HG02610 (cell line): ENCODE data around the gene ANKRD45.
A peak's percentile ranks its signal among the peaks of the same experiment; 100 is the strongest.
"Not testable (repeated sequence)": the region's sequence is repeated elsewhere in the genome, so short reads cannot be mapped to it uniquely, and the experiment has no call there.

ENCODE experiments used
- ATAC-seq: cut with Tn5 transposase; IDR thresholded peaks from one replicate; pipeline ENCODE4 v1.9.1; 2021; ENCODE audit warnings: mild to moderate bottlenecking, moderate library complexity; ENCODE audit not compliant: unreplicated experiment

Gene ANKRD45, protein sequence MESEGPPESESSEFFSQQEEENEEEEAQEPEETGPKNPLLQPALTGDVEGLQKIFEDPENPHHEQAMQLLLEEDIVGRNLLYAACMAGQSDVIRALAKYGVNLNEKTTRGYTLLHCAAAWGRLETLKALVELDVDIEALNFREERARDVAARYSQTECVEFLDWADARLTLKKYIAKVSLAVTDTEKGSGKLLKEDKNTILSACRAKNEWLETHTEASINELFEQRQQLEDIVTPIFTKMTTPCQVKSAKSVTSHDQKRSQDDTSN

DNA sequence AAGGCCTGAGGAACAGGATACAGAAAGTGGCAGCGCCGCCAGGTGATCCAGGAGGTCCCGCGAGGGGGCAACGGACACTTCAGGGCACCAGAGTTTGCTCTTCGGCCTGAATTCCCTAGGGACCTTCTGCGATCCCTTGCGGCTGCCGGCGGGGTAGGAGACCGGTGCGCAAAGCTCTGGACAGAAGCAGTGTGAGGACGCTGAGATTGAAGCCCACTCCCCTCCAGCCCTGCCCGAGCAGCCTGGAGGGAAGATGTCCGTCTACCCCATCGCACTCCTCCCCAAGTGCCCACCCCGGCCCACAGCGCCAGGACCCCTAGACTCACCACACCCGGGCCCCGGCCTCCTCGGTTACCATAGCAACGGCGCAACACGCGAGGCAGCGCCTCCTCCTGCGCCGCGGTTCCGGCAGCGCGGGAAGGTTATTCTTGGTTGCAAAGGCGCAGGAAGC is at the start of gene ANKRD45:
ANKRD45 (minus strand) TSS at position 361 of the 451 bp plus-strand sequence. CDS start 10,433 bp downstream, outside the sequence.
- ATAC-seq = no peak

- no peak for ATAC-seq
These were observed 47.6 kb upstream of the ANKRD45 start for GRCh38 chr1:173717238-173717637.

GRCh38 chr1:173715538-173715844 is 45.8 kb upstream of the ANKRD45 start:
- no peak for ATAC-seq

DNA sequence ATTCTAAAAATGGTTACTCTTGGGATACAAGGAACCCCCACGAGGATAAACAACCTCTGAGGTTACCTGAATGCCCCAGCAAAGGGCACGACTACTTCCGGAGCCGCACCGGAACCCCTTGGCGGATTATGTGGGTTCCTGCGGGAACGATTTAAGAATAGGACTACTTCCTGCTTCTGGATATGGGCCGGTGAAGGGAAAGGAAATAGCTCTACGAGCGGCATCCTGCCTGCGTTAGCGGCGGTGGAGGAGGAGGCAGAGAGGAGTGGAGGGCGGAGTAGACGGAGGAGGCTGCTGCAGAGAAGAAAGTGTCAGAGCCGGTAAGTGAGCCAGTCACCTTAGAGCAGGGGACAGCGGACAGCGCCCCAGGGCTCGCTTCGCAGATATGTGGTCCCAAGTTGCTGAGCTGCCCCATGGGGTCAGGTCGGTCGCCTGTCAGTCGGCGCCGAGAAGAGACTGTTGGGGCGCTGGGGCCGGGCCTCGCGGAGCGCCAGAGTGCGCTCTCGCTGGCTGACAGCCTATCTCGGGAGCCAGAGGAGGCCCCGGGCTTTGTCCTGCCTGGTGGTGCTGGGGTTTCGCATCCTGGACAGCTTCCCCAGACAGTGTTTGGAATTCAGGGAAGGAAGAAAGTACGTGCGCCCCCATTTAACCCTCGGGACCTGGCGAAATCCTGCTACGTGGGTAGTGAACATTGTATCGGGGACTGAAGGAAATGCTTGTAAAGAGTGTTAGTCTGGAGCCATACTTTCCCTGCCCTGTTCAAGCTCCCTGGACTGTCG is 45.3 kb upstream of the ANKRD45 start, which contains the start of gene KLHL20:
KLHL20 (plus strand) TSS at position 223 of the 779 bp plus-strand sequence. CDS start 1,063 bp downstream, outside the sequence.
- ATAC-seq = peak; percentile 95

- ATAC-seq = no peak
These were observed 44.7 kb upstream of the ANKRD45 start for GRCh38 chr1:173714441-173714758.

GRCh38 chr1:173708787-173709186 is 39.1 kb upstream of the ANKRD45 start:
- no peak for ATAC-seq

- no peak for ATAC-seq
These were observed 35.5 kb upstream of the ANKRD45 start for GRCh38 chr1:173705117-173705516.

GRCh38 chr1:173702736-173703135 is 33.1 kb upstream of the ANKRD45 start:
- ATAC-seq = no peak

DNA sequence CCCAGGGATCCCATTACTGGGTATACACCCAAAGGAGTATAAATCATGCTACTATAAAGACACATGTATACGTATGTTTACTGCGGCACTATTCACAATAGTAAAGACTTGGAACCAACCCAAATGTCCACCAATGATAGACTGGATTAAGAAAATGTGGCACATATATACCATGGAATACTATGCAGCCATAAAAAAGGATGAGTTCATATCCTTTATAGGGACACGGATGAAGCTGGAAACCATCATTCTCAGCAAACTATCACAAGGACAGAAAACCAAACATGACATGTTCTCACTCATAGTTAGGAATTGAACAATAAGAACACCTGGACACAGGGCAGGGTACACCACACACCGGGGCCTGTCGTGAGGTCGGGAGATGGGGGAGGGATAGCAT is 31.6 kb upstream of the ANKRD45 start:
- ATAC-seq = not testable (repeated sequence)

- ATAC-seq = no peak
These were observed 23.6 kb upstream of the ANKRD45 start for GRCh38 chr1:173693238-173693637.

GRCh38 chr1:173688300-173688699 is 18.6 kb upstream of the ANKRD45 start:
- ATAC-seq = no peak

DNA sequence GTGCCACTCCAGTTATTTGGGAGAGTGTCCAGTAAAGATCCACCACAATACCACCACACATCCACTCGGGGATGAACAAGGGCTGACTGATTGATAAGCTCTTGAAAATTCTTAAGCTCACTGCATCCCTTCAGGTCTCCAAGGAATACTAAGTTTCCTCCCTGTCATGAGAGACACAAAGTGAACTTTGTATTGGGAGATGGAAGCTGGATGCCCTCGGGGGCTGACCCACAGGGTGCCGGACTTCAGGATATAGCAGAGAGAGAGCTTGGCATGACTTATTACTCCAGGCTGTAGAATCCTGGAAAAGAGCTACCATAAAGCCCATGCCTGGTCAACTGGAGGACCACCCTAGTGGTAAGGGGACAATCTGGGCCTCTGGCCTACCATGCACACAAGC is 15.5 kb upstream of the ANKRD45 start:
- ATAC-seq = not testable (repeated sequence)

GRCh38 chr1:173683838-173684237 is 14.2 kb upstream of the ANKRD45 start:
- not testable (repeated sequence) for ATAC-seq

DNA sequence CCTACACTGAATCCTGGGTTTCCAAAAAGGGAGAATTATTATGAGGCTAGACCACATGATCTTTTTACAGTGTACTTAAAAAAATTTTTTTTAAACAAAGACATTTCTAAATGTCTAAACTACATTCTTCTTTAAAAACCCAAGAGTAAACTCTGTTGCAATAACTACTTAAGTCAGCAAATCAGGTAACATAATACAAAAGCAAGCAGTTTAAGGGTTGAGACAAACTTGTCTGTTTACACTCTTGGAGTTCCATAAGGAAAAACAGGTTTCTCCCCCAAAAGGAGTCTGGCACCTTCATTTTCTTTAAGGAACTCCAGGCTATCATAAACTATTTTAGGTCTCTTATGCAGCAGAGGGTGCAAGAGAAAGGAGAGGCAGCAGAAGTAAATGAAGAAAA is 12.5 kb upstream of the ANKRD45 start:
- ATAC-seq = no peak

DNA sequence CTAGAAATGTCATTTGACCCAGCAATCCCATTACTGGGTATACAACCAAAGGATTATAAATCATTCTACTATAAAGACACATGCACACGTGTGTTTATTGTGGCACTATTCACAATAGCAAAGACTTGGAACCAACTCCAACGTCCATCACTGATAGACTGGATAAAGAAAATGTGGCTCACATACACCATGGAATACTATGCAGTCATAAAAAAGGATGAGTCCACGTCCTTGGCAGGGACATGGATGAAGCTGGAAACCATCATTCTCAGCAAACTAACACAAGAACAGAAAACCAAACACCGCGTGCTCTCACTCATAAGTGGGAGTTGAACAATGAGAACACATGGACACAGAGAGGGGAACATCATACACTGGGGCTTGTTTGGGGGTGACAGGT is 10.5 kb upstream of the ANKRD45 start:
- ATAC-seq = not testable (repeated sequence)

- not testable (repeated sequence) for ATAC-seq
These were observed 4.8 kb upstream of the ANKRD45 start for GRCh38 chr1:173674496-173674895.

DNA sequence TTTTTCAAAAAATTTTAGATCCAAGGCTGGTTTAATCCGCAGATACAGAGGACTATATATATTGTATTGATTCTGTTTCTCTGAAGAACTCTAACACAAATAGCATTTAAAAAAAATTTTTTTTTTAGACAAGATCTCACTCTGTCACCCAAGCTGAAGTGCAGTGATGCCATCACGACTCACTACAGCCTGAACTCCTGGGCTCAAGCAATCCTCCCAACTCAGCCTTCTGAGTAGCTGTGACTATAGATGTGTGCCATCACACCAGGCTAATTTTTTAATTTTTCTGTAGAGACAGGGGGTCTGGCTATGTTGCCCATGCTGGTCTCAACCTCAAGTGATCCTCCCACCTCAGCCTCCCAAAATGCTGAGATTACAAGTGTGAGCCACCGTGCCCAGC is 3.0 kb downstream of the ANKRD45 start:
- ATAC-seq = no peak

- ATAC-seq = no peak
These were observed 6.5 kb downstream of the ANKRD45 start for GRCh38 chr1:173663159-173663558.

- ATAC-seq = no peak
These were observed 7.9 kb downstream of the ANKRD45 start for GRCh38 chr1:173661763-173662162.

- ATAC-seq = no peak
These were observed 8.4 kb downstream of the ANKRD45 start for GRCh38 chr1:173661271-173661670.

DNA sequence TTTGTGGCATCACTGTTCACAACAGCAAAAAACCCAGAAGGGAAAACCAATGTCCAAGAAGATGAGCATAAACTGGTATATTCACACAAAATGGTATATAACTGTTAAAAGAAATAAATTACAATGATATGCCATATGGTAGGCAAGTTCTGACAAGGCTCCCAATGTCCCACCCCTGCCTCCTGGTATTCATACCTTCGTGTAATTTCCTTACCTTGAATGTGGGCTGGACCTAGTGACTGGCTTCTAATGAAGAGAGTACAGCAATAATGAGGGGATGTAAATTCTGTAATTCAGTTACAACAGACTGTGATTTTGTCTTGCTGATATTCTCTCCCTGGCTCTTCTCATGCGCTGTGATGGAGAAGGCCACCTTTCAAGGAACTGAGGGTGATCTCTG is 9.3 kb downstream of the ANKRD45 start:
- no peak for ATAC-seq

DNA sequence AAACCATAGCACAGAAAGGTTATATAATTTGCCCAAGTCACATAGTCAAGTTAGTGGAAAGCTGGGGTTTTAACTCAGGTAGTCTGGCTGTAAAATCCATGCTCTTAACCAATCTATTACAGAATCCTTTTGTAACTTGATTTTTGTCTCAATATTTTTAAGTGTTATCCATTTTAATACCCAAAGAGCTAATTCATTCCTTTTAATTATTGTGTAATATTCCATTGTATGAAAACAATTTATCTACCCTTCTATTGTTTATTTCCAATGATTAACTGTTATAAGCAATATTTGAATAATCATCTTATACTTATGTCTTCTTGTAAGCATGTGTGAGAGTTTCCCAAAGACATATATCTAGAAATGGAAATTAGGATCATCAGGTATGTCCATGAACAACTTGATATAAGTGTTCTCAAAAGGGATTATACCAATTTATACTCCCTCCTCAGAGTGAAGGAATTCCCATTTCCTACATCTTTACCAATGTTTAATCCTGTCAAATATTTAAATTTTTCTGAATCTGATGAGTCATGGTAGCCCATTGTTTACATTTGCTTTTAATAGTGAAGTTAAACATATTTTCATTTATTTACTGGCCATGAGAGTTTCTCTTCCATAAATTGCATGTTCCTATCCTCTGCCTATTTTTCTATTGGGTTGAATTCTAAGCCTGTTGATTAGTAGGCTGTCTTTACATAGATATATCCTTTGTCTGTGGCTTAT is 20.6 kb downstream of the ANKRD45 start:
- ATAC-seq = no peak
